Caco-2 (cell line): Measurements from ENCODE around the gene PPP3CB. TPM values are rescaled to one million over a fixed set of nuclear protein-coding genes. Genes with fewer than 3 reads are reported as not detected.

ENCODE experiments used
- BruUV-seq: library from RNA; stranded (reverse); fragments of 400-500 nt; replicated peaks from 2 replicates; lab custom pipeline; 2021; lab: Mats Ljungman, UMichigan
- CTCF ChIA-PET: fragments of 300-600 bp; sonication (Branson Sonifier 250); formaldehyde crosslinking; loops from one replicate; lab custom pipeline; 2022; ENCODE audit warnings: antibody characterized with exemption; lab: Charles Lee
- POLR2A ChIA-PET: fragments of 300-600 bp; sonication (Branson Sonifier 250); formaldehyde crosslinking; loops from one replicate; lab custom pipeline; 2022; ENCODE audit warnings: antibody characterized with exemption; lab: Charles Lee
- DNase-seq, 2 experiments: peaks; one replicate each; pipeline versions ENCODE4 v3.0.0 to v3.0.0-alpha.2; 2020 to 2022
- H3K27me3 ChIP-seq: replicated peaks from 2 replicates; pipeline ENCODE4 v1.6.0; 2011; ENCODE audit warnings: low read length; ENCODE audit not compliant: control insufficient read depth, insufficient read depth
- H3K36me3 ChIP-seq: 2 replicates; pipeline ENCODE4 v1.5.1; 2011; ENCODE audit warnings: low read length; ENCODE audit not compliant: control insufficient read depth, insufficient read depth
- H3K4me1 ChIP-seq: fragments of 250-450 bp; sonication (Bioruptor Pico); 2 replicates; pipeline ENCODE4 v1.5.1; 2020; ENCODE audit warnings: mild to moderate bottlenecking
- H3K4me3 ChIP-seq: 2 replicates; pipeline ENCODE4 v1.5.1; 2011; ENCODE audit warnings: low read depth, mild to moderate bottlenecking, control low read depth, low read length
- H3K9me3 ChIP-seq: fragments of 250-450 bp; sonication (Bioruptor Pico); 2 replicates; pipeline ENCODE4 v1.5.1; 2020; ENCODE audit warnings: mild to moderate bottlenecking, moderate library complexity
- H3K27ac Mint-ChIP-seq: one replicate; pipeline ENCODE4 v1.8.0; 2022; ENCODE audit warnings: mixed read lengths; ENCODE audit not compliant: unreplicated experiment
- H3K27me3 Mint-ChIP-seq: one replicate; pipeline ENCODE4 v1.8.0; 2022; ENCODE audit warnings: mixed read lengths; ENCODE audit not compliant: insufficient read depth, unreplicated experiment
- H3K36me3 Mint-ChIP-seq: one replicate; pipeline ENCODE4 v1.8.0; 2022; ENCODE audit warnings: mild to moderate bottlenecking, mixed read lengths; ENCODE audit not compliant: insufficient read depth, unreplicated experiment
- H3K4me1 Mint-ChIP-seq: one replicate; pipeline ENCODE4 v1.8.0; 2022; ENCODE audit warnings: low read depth, mixed read lengths; ENCODE audit not compliant: unreplicated experiment
- H3K4me3 Mint-ChIP-seq: one replicate; pipeline ENCODE4 v1.8.0; 2022; ENCODE audit warnings: mild to moderate bottlenecking, moderate library complexity, mixed read lengths; ENCODE audit not compliant: unreplicated experiment
- H3K9me3 Mint-ChIP-seq: one replicate; pipeline ENCODE4 v1.8.0; 2022; ENCODE audit warnings: mixed read lengths; ENCODE audit not compliant: unreplicated experiment
- intact Hi-C: fragments of 100-400 bp; cut with micrococcal nuclease; formaldehyde crosslinking; loops from one replicate; pipeline ENCODE4 v1.10.0; 2022; ENCODE audit not compliant: unreplicated experiment
- total RNA-seq: library from RNA; stranded (reverse); gene quantifications from 2 replicates; pipeline ENCODE4 v1.2.3, GENCODE V29; 2022
- TF ChIP-seq, protein P1 (sequence below), 2 experiments: fragments of 200-600 bp in 1 of 2; IDR thresholded peaks; 1 replicate in 1 of 2; 2 replicates in 1 of 2; pipeline versions ENCODE4 v1.5.1 to v1.8.0; 2011 to 2022; ENCODE audit warnings: antibody characterized with exemption in 1 of 2, control low read depth in 1 of 2, inconsistent platforms in 1 of 2, low read depth in 1 of 2, low read length in 1 of 2, mild to moderate bottlenecking in 1 of 2, moderate library complexity in 1 of 2; ENCODE audit not compliant: insufficient read depth in 1 of 2, severe bottlenecking in 1 of 2, unreplicated experiment in 1 of 2

PPP3CB gene
- total RNA-seq, 1 experiment from 2014 or later = 41.5 TPM

GRCh38 chr10:73485320-73485719, 10.5 kb downstream of the PPP3CB start:
- H3K4me1 ChIP-seq = no peaks in the 10 kb centered on the region
- CTCF ChIA-PET = no interaction called here
- H3K9me3 ChIP-seq = no peaks in the 10 kb centered on the region
- Mint-ChIP-seq H3K4me3 (no peak overlapping the region), H3K9me3 (peaks cover 8% of the 10 kb centered on the region), H3K36me3 (peaks cover 29% of the 10 kb centered on the region), H3K27me3 (no peaks in the 10 kb centered on the region), H3K4me1 (no peaks in the 10 kb centered on the region), H3K27ac (no peak overlapping the region)
- no peaks in the 10 kb centered on the region for H3K27me3 ChIP-seq
- no TSS peak for BruUV-seq
- no peak for DNase-seq
- intact Hi-C loops = no loop called here
- no peaks in the 10 kb centered on the region for H3K36me3 ChIP-seq
- no peak overlapping the region for H3K4me3 ChIP-seq
- POLR2A ChIA-PET = no interaction called here
- TF ChIP-seq, protein P1, sequence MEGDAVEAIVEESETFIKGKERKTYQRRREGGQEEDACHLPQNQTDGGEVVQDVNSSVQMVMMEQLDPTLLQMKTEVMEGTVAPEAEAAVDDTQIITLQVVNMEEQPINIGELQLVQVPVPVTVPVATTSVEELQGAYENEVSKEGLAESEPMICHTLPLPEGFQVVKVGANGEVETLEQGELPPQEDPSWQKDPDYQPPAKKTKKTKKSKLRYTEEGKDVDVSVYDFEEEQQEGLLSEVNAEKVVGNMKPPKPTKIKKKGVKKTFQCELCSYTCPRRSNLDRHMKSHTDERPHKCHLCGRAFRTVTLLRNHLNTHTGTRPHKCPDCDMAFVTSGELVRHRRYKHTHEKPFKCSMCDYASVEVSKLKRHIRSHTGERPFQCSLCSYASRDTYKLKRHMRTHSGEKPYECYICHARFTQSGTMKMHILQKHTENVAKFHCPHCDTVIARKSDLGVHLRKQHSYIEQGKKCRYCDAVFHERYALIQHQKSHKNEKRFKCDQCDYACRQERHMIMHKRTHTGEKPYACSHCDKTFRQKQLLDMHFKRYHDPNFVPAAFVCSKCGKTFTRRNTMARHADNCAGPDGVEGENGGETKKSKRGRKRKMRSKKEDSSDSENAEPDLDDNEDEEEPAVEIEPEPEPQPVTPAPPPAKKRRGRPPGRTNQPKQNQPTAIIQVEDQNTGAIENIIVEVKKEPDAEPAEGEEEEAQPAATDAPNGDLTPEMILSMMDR (IDR thresholded peaks at IDR 0.05; ENCODE audit: insufficient read depth in 1 of 2, low read depth in 1 of 2, low read length in 1 of 2, severe bottlenecking in 1 of 2, unreplicated experiment in 1 of 2) = no peak

GRCh38 chr10:73480158-73480557, 15.7 kb downstream of the PPP3CB start:
- no peak for DNase-seq
- Mint-ChIP-seq H3K4me1 (no peaks in the 10 kb centered on the region), H3K36me3 (peaks cover 48% of the 10 kb centered on the region), H3K9me3 (no peaks in the 10 kb centered on the region), H3K4me3 (no peak overlapping the region), H3K27ac (no peak overlapping the region), H3K27me3 (no peaks in the 10 kb centered on the region)
- no TSS peak for BruUV-seq
- Histone ChIP-seq H3K27me3 (no peaks in the 10 kb centered on the region), H3K4me3 (no peak overlapping the region), H3K9me3 (no peaks in the 10 kb centered on the region), H3K36me3 (peaks cover 2% of the 10 kb centered on the region), H3K4me1 (no peaks in the 10 kb centered on the region)
- CTCF ChIA-PET = no interaction called here
- TF ChIP-seq, protein P1 (IDR thresholded peaks at IDR 0.05; ENCODE audit: insufficient read depth in 1 of 2, low read depth in 1 of 2, low read length in 1 of 2, severe bottlenecking in 1 of 2, unreplicated experiment in 1 of 2) = no peak
- POLR2A ChIA-PET = no interaction called here
- intact Hi-C loops = no loop called here

- Mint-ChIP-seq H3K4me3 (no peak overlapping the region), H3K9me3 (no peaks in the 10 kb centered on the region), H3K36me3 (peaks cover 56% of the 10 kb centered on the region), H3K27ac (no peak overlapping the region), H3K4me1 (no peaks in the 10 kb centered on the region), H3K27me3 (no peaks in the 10 kb centered on the region)
- H3K4me1 ChIP-seq = no peaks in the 10 kb centered on the region
- H3K36me3 ChIP-seq = peaks cover 2% of the 10 kb centered on the region
- H3K4me3 ChIP-seq = no peak overlapping the region
- no peak for DNase-seq
- ChIA-PET CTCF (no interaction called here), POLR2A (no interaction called here)
- intact Hi-C loops = no loop called here
- no TSS peak for BruUV-seq
- H3K27me3 ChIP-seq = no peaks in the 10 kb centered on the region
- TF ChIP-seq, protein P1 (IDR thresholded peaks at IDR 0.05; ENCODE audit: insufficient read depth in 1 of 2, low read depth in 1 of 2, low read length in 1 of 2, severe bottlenecking in 1 of 2, unreplicated experiment in 1 of 2) = no peak
- no peaks in the 10 kb centered on the region for H3K9me3 ChIP-seq
Observed at GRCh38 chr10:73478636-73479035, 17.2 kb downstream of the PPP3CB start.
